Parathyroid adenoma (tissue), 2 donors: ENCODE results near the gene FYN.

Experiments
- H2AFZ ChIP-seq: fragments of 300-600 bp; sonication (generic); one replicate; pipeline ENCODE4 v1.7.0; 2017; ENCODE audit warnings: antibody characterized with exemption, mild to moderate bottlenecking
- H3K27ac ChIP-seq: fragments of 300-600 bp; sonication (generic); one replicate; pipeline ENCODE4 v1.7.0; 2017
- H3K27me3 ChIP-seq: fragments of 300-600 bp; sonication (generic); one replicate; pipeline ENCODE4 v1.7.0; 2017; ENCODE audit warnings: low read length; ENCODE audit not compliant: control insufficient read depth, insufficient read depth
- H3K36me3 ChIP-seq: fragments of 300-600 bp; sonication (generic); one replicate; pipeline ENCODE4 v1.7.0; 2017; ENCODE audit warnings: low read length; ENCODE audit not compliant: control insufficient read depth, insufficient read depth
- H3K4me1 ChIP-seq: fragments of 300-600 bp; sonication (generic); one replicate; pipeline ENCODE4 v1.7.0; 2017; ENCODE audit warnings: control low read depth
- H3K4me2 ChIP-seq: fragments of 300-600 bp; sonication (generic); one replicate; pipeline ENCODE4 v1.7.0; 2017; ENCODE audit warnings: low read length
- H3K4me3 ChIP-seq: fragments of 300-600 bp; sonication (generic); one replicate; pipeline ENCODE4 v1.7.0; 2017; ENCODE audit warnings: low read depth, low read length
- H3K79me2 ChIP-seq: fragments of 300-600 bp; sonication (generic); one replicate; pipeline ENCODE4 v1.7.0; 2017; ENCODE audit warnings: control low read depth
- H3K9ac ChIP-seq: fragments of 300-600 bp; sonication (generic); one replicate; pipeline ENCODE4 v1.7.0; 2017; ENCODE audit warnings: mild to moderate bottlenecking
- H3K9me3 ChIP-seq: fragments of 300-600 bp; sonication (generic); one replicate; pipeline ENCODE4 v1.7.0; 2017; ENCODE audit warnings: low read length; ENCODE audit not compliant: control insufficient read depth
- TF ChIP-seq, protein P1 (sequence below): fragments of 300-600 bp; sonication (generic); IDR thresholded peaks from one replicate; pipeline ENCODE4 v1.7.0; 2017; ENCODE audit warnings: antibody characterized with exemption, mild to moderate bottlenecking
- donor health status: primary hyperparathyroidism.

Gene FYN

GRCh38 chr6:111861431-111861885 lies 11.8 kb downstream of the FYN start:
- Histone ChIP-seq H2AFZ (no peak overlapping the region), H3K79me2 (peaks cover 46% of the 10 kb centered on the region), H3K27me3 (no peaks in the 10 kb centered on the region), H3K27ac (no peak overlapping the region), H3K4me1 (no peaks in the 10 kb centered on the region), H3K36me3 (no peaks in the 10 kb centered on the region), H3K9me3 (no peaks in the 10 kb centered on the region), H3K9ac (no peak overlapping the region), H3K4me3 (no peak overlapping the region), H3K4me2 (no peak overlapping the region)
- TF ChIP-seq, protein P1, sequence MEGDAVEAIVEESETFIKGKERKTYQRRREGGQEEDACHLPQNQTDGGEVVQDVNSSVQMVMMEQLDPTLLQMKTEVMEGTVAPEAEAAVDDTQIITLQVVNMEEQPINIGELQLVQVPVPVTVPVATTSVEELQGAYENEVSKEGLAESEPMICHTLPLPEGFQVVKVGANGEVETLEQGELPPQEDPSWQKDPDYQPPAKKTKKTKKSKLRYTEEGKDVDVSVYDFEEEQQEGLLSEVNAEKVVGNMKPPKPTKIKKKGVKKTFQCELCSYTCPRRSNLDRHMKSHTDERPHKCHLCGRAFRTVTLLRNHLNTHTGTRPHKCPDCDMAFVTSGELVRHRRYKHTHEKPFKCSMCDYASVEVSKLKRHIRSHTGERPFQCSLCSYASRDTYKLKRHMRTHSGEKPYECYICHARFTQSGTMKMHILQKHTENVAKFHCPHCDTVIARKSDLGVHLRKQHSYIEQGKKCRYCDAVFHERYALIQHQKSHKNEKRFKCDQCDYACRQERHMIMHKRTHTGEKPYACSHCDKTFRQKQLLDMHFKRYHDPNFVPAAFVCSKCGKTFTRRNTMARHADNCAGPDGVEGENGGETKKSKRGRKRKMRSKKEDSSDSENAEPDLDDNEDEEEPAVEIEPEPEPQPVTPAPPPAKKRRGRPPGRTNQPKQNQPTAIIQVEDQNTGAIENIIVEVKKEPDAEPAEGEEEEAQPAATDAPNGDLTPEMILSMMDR: no peak

DNA sequence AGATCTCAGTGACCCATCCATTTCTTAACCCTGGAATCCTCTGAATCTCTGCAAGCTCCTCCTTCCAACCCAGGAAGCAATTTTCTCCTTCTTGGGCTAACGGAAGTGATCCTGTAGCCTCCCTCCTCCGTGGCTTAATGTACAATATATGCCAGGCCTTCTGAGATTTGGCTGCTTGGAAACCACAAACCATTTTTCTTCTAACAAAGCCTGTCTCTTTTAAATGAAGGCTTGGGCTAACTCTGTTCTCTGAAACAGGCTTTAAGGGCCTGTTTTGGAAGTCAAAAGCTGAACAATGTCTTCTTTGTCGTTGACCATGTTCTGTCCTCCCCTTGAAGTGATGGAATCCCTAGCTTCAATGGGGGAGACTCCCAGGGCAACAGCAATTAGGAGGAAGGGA lies 14.9 kb downstream of the FYN start:
- Histone ChIP-seq H3K9me3 (no peaks in the 10 kb centered on the region), H3K27me3 (no peaks in the 10 kb centered on the region), H2AFZ (no peak overlapping the region), H3K27ac (no peak overlapping the region), H3K4me3 (no peak overlapping the region), H3K4me2 (no peak overlapping the region), H3K9ac (no peak overlapping the region), H3K36me3 (no peaks in the 10 kb centered on the region), H3K79me2 (peaks cover 37% of the 10 kb centered on the region), H3K4me1 (no peaks in the 10 kb centered on the region)
- TF ChIP-seq, protein P1: no peak

GRCh38 chr6:111857674-111858337 lies 15.4 kb downstream of the FYN start:
- H3K79me2 ChIP-seq: peaks cover 35% of the 10 kb centered on the region
- no peak overlapping the region for H3K9ac ChIP-seq
- H3K27ac ChIP-seq: no peak overlapping the region
- no peak overlapping the region for H3K4me2 ChIP-seq
- H3K36me3 ChIP-seq: no peaks in the 10 kb centered on the region
- no peak overlapping the region for H3K4me3 ChIP-seq
- H3K4me1 ChIP-seq: peaks cover 5% of the 10 kb centered on the region
- H3K9me3 ChIP-seq: no peaks in the 10 kb centered on the region
- TF ChIP-seq, protein P1: no peak
- H2AFZ ChIP-seq: no peak overlapping the region
- H3K27me3 ChIP-seq: no peaks in the 10 kb centered on the region

DNA sequence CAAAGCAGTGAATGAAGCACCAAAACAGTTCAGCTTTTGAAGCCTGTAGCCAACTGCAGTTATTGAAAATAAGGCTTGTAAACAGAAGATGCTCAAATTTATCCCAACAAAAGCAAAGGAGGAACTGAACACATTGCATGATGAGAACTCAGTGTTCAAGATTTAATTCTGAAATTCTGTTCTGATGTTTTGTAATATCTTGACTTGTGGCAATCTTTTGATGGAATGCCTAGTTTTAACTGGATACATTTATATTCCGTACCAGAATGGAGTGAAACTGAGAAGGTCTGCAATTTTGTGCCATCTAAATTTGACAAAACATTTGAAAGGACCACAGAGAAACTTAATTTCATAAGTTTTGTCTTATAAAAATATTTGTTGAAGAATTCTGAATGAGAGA lies 17.5 kb downstream of the FYN start:
- Histone ChIP-seq H3K9ac (no peak overlapping the region), H3K27me3 (no peaks in the 10 kb centered on the region), H3K4me3 (no peak overlapping the region), H3K79me2 (peaks cover 19% of the 10 kb centered on the region), H3K4me2 (no peak overlapping the region), H3K36me3 (no peaks in the 10 kb centered on the region), H2AFZ (no peak overlapping the region), H3K9me3 (no peaks in the 10 kb centered on the region), H3K4me1 (peaks cover 6% of the 10 kb centered on the region), H3K27ac (no peak overlapping the region)
- TF ChIP-seq, protein P1: no peak

GRCh38 chr6:111854683-111855082 lies 18.6 kb downstream of the FYN start:
- TF ChIP-seq, protein P1: no peak
- H3K9me3 ChIP-seq: no peaks in the 10 kb centered on the region
- H2AFZ ChIP-seq: no peak overlapping the region
- H3K4me3 ChIP-seq: no peak overlapping the region
- H3K4me1 ChIP-seq: peaks cover 12% of the 10 kb centered on the region
- H3K27ac ChIP-seq: no peak overlapping the region
- H3K79me2 ChIP-seq: peaks cover 20% of the 10 kb centered on the region
- H3K36me3 ChIP-seq: no peaks in the 10 kb centered on the region
- no peaks in the 10 kb centered on the region for H3K27me3 ChIP-seq
- no peak overlapping the region for H3K4me2 ChIP-seq
- no peak overlapping the region for H3K9ac ChIP-seq
